Ovary (tissue), 3 donors: ENCODE measurements around the gene SRRM2.

Experiments
- EP300 ChIP-seq: sonication (generic); formaldehyde crosslinking; IDR thresholded peaks from one replicate; pipeline ENCODE4 v1.6.1; 2017; ENCODE audit warnings: antibody characterized with exemption
- TF ChIP-seq, protein P1 (sequence below), 3 donors: fragments of 450-650 bp in 2 of 3; fragments of 200-600 bp in 1 of 3; IDR thresholded peaks; one replicate each; pipeline versions ENCODE4 v1.5.1 to v1.8.0; 2016 to 2022; ENCODE audit warnings: antibody characterized with exemption in 3 of 3, mild to moderate bottlenecking in 1 of 3
- donor health status: DM: no; HTN: no; CAD: no.

DNA sequence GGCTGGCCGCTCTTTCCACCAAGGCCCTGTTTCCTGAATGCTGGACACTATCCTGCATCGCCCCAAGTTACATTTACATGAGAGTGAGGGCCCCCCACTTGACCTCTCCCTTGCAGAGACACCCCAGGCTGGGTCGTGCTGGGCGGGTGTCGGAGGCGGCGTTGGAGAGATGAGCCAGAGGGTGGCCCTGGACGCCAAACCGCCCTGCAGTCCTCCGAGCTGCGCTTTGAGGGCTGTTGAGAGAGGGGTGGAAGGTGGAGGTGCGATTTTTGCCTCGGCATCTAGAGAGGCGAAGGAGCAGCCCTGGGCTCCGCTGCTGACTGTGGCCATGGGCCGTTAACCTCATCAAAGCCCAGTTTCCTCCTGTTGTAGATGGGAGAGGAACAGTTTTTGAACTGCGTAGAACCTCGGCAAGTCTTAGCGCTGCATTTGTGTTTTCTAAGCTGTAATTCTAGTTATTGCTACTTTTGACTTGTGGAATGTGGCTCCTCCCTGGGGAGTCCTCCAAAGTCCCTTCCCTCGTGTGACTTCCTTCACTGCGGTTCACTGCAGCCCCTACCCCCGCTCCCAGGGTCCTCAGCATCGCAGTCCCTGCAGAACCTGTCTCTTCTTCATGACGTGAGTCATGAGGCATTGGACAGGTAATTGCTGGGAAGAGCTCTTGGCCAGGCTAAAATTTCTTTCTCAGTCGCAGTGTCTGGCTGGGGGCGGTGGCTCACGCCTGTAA lies 25.6 kb downstream of the SRRM2 start:
- TF ChIP-seq, protein P1, sequence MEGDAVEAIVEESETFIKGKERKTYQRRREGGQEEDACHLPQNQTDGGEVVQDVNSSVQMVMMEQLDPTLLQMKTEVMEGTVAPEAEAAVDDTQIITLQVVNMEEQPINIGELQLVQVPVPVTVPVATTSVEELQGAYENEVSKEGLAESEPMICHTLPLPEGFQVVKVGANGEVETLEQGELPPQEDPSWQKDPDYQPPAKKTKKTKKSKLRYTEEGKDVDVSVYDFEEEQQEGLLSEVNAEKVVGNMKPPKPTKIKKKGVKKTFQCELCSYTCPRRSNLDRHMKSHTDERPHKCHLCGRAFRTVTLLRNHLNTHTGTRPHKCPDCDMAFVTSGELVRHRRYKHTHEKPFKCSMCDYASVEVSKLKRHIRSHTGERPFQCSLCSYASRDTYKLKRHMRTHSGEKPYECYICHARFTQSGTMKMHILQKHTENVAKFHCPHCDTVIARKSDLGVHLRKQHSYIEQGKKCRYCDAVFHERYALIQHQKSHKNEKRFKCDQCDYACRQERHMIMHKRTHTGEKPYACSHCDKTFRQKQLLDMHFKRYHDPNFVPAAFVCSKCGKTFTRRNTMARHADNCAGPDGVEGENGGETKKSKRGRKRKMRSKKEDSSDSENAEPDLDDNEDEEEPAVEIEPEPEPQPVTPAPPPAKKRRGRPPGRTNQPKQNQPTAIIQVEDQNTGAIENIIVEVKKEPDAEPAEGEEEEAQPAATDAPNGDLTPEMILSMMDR (IDR thresholded peaks at IDR 0.05): no peak
- TF ChIP-seq EP300: no peak
